Activated naive CD4-positive, alpha-beta T cell treated with anti-CD3 and anti-CD28 coated beads, Interleukin-2, amount 10 ng/mL, durations not matched to agents 5 hours and 36 hours (primary cell): ENCODE measurements around the gene CEND1. TPM values are rescaled to one million over a fixed set of nuclear protein-coding genes. Genes with fewer than 3 reads are reported as not detected.

ENCODE experiments used
- total RNA-seq, 2 experiments: library from RNA; stranded (reverse); gene quantifications; one replicate each; pipeline ENCODE4 v1.2.3, GENCODE V29; 2021

The CEND1 gene
- total RNA-seq, result under 1 TPM; 0.39 to 0.58 TPM

DNA sequence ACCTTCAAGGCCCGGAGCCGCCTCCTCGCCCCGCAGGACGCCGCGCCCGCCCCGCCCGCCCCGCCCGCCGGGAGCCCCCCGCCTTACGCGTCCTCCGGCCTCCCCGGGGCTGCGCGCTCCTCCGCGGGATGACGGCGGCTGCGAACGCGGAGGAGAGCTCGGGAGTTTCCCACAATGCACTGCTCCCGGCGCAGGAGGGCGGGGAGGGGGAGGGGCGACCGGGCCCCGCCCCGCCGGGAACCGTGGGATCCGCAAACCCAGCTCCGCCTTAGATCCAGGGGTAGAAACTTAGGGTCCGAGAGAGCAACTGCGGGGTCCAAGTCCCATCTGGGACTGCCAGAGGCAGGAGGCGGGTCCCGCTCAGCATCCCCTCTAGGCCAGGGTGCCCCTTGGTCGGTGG, at the start of gene CEND1:
TSS of gene CEND1 (minus strand) at position 148 of the 400 bp plus-strand sequence. CDS start 1,514 bp downstream, outside the sequence.

DNA sequence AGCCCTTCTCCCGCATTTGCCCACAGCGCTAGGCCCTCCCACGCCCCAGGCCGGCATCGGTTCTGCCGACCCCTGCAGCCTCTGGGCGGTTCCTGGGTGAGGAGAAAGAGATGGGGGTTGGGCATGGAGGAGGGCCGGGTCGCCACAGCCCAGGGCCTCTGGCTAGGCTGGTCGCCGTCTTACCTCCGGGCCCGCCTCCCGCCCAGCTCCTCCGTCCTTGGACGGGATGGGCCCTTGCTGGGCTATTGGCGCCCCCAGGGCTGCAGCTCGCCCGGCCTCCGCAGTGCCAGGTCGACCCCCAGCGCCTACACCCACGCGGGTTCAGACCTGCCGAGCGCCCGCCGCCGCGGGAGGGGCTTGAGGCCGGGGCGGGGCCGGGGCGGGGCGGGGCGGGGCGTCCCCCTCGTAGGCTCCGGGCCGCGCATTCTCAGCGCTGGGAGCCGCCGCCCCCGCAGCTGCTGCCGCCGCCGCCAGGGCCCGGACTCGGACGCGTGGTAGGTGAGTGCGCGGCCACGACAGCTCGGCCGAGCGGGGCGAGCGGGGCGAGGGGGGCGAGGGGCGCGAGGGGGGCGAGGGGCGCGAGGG, 42.7 kb upstream of the CEND1 start, which contains the start of gene CD151:
TSS of gene CD151 (plus strand) at position 424 of the 585 bp plus-strand sequence. CDS start 3,118 bp downstream, outside the sequence.

DNA sequence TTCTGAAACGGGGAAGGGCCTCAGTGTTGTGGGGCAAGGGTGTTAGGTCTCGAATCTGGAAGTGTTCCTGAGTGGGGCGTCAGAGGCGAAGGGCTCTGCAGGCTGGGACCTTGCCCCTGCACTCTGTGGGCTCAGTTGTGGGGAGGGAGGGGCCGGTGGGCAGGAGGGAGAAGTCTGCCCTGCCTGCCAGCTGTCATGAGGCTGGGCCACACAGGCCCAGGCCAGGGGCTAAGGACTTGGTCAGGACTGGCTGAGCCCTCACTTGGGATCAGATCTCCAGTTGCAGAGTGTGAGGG, 38.0 kb upstream of the CEND1 start, which contains the start of gene CRACR2B:
TSS of gene CRACR2B (plus strand) at position 23 of the 296 bp plus-strand sequence. CDS start 689 bp downstream, outside the sequence.

DNA sequence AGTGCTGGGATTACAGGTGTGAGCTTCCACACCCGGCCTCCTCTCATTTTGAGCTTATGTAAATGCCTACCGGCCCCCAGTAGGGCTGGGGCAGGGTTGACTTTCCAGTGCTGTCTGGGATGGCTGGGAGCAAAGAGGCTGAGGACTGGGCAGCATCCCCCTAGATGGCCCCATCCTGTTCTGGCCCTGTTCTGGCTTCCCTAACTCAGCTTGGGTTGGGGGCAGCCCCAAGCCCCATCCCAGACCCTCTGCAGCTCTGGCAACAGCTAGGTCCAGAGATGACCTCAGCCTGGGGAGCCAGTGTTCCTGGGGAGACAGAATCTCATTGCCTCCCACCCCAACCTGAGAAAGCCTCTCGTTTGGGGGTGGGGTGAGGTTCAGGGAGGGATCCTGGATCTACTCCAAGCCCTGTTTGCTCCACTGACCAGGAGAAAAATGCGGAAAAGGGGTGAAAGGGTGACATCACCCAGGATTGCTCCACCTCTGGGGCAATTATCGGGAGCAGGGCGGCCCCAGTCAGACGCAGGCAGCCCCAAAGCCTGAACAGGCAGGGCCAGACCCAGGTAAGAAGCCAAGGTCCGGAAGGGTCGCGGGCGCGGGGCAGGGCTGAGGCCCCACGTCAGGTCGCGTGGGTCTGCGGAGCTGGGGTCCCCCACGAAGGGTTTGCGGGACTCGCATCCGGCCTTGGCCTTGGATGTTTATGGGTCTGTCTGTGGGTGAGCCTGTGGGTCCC, 28.7 kb upstream of the CEND1 start, which contains the start of gene PNPLA2:
TSS of gene PNPLA2 (plus strand) at position 519 of the 733 bp plus-strand sequence. CDS start 805 bp downstream, outside the sequence.

DNA sequence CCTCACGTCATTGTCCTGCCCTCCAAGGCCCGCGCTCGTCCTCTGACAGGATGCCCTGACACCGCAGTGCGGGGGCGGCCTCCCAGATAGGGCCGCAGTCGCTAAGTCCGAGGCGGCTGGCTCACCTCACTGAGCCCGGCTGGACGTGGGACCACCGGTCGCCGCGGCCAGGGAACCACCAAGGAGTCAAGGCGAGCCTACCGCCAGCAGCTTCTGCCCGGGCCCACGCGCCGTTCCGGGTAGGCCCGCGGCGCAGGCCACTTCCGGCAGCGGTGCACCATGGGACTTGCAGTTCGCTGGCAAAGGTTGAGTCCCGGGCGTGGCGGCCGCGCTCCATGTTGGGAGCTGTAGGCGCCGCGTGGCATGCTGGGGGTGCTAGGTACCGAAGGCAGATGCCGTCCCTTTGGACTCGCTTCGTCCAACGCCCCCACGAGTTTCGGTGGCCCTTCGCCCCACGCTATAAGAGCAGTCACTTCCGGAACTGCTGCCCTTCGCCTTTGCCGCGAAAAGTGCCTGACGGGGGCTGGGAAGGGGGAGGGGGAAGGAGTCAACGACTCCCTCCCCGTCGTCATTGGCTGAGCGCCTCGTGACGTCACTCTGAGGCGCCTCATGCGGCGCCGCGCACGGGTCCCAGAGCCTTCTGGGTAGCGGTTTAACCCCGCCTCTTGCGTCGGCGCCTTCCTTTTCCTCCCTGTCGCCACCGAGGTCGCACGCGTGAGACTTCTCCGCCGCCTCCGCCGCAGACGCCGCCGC, 19.6 kb upstream of the CEND1 start, which contains the start of gene RPLP2:
TSS of gene RPLP2 (plus strand) at position 681 of the 753 bp plus-strand sequence. CDS start 268 bp downstream, outside the sequence.

DNA sequence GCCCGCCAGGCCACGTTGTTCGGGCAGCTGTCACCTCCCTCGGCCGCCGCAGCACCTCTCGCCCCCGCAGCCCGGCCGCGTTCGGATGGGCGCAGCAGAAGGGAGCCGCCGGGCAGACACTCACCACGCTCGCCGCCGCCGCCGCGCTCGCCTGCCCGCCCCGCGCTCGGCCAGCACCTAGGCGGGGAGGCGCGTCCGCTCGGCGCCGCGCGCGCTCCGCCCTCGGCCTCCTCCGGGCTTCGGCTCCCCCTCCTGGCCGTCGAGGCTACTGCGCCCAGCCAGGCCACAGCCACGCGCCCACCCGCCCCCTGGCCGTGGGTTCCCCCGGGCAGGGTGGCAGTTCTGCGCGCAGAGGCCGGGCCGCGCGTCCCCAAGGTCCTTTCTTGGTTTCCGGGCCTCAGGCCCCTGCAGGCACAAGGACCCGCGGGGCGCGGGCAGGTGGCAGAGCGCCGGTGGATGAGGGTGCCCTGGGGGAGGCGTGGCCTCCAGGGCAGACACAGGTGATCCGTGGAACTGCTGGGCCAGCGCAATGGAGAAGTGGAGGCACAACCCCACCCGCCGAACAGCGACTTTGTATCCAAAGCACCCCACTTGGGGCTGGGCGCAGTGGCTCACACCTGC, 8.3 kb upstream of the CEND1 start, which contains the start of gene SLC25A22:
TSS of gene SLC25A22 (minus strand) at position 189 of the 621 bp plus-strand sequence. CDS start 3,275 bp downstream, outside the sequence.

DNA sequence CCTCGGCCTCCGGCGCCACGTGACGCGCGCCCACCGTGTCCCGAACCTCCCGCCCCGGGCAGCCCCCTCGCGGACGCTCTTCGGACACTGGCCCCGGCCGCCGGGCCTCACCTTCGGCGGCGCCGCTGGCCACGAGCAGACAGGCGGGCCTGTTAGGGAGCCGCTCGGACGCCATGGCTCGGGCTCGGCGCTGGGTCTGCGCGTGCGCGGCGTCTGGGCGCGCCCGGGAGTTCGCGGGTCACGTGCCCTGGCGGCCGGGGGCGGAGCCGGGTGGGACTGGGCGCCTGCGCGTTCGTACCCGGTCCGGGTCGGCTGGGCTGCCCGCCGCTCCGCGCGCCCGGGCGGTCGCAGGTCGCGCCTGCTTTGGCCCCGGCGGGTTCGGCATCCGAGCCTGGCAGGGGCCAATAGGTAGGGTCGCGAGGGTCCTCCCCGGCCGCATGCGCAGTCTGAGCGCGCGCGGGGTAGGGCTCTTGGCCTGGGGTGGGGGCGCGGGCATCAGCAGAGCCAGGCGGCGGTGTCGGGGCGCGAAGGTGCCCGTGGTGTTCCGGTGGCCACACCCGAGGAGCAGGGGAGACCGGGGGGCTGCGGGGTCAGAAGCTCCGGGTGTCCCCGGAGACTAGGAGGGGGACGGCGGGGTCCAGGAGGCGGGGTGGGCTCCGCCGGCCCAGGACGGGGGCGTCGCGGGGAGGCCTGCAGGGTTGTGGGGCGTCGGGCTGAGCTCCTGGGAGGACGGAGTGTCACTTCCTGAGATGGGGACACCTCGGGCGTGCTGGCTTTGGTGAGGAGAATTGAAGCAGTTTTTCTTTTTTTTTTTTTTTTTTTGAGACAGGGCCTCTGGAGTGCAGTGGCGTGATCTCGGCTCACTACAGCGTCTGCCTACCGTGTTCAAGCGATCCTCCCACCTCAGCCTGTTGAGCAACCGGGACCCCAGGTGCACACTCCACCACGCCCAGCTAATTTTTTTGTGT, 12.3 kb downstream of the CEND1 start, which contains the start of gene GATD1:
TSS of gene GATD1 (minus strand) at position 200 of the 968 bp plus-strand sequence. CDS start at position 175, 25 bp downstream.

DNA sequence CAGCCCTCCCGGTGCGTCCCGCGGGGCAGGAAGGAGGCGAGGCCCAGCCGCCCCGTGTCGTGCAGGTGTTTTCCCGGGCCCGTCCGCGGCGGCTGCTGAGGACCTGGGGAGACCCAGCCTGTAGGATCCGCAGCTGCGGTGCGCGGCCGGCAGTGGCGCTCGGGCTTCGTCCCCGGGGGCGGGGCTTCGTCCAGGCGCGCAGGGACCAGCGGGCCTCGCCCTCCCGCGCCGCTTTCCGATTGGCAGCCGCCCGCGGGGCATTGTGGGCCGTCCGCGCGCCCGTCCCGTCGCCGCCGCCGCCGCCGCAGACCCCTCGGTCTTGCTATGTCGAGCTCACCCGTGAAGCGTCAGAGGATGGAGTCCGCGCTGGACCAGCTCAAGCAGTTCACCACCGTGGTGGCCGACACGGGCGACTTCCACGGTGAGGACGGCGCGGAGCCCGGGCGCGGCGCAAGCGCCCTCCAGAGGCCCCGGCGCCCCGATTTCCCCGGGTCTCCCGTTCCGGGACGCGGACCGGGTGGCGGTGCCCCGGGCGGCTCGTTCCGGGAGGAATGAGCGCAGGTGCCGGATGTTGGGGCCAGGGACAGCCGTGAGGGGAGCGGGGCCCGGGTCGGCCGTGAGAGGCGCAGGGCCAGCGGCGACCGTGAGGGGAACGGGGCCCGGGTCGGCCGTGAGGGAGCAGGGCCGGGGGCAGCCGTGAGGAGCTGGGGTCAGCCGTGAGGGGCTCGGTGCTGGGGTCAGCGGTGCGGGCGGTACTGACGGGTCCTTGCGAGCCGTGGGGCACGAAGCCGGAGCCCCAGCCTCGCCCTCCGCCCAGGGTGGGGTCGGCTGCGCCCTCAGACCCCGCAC, 42.5 kb downstream of the CEND1 start, which contains the start of gene TALDO1:
TSS of gene TALDO1 (plus strand) at position 307 of the 849 bp plus-strand sequence. CDS start at position 325, 18 bp downstream.

Other genes starting within 250 kb of the CEND1 start
- 1 to 10 TPM; 4.5 to 5.8 TPM for gene LMNTD2, start 229.4 kb downstream of the CEND1 start, total RNA-seq
- 10 to 100 TPM; 32.9 to 36.1 TPM for gene RASSF7, start 229.1 kb downstream of the CEND1 start, total RNA-seq
- 10 to 100 TPM; 39.0 to 39.9 TPM for gene PHRF1, start 213.6 kb downstream of the CEND1 start, total RNA-seq
- gene IRF7, start 174.1 kb downstream of the CEND1 start, total RNA-seq, result 10 to 100 TPM; 70.2 to 71.2 TPM
- not detected for gene CDHR5, start 165.1 kb downstream of the CEND1 start, total RNA-seq
- gene SCT, start 162.9 kb downstream of the CEND1 start, total RNA-seq, result not detected
- gene DRD4, start 152.8 kb downstream of the CEND1 start, total RNA-seq, result under 1 TPM; 0.26 to 0.45 TPM
- gene DEAF1, start 94.9 kb downstream of the CEND1 start, total RNA-seq, result 10 to 100 TPM; 54.2 to 59.1 TPM
- 10 to 100 TPM; 28.4 to 28.9 TPM for gene TMEM80, start 94.3 kb downstream of the CEND1 start, total RNA-seq
- gene EPS8L2, start 83.9 kb downstream of the CEND1 start, total RNA-seq, result 10 to 100 TPM; 17.4 to 20.3 TPM
- gene TALDO1, start 42.6 kb downstream of the CEND1 start, total RNA-seq, result 100 to 1,000 TPM; 205 to 218 TPM
- gene GATD1, start 12.6 kb downstream of the CEND1 start, total RNA-seq, result 10 to 100 TPM; 55.0 to 58.2 TPM
- 10 to 100 TPM; 36.7 to 41.3 TPM for gene SLC25A22, start 8.2 kb upstream of the CEND1 start, total RNA-seq
- gene PIDD1, start 15.1 kb upstream of the CEND1 start, total RNA-seq, result 10 to 100 TPM; 52.2 to 55.3 TPM
- gene RPLP2, start 19.9 kb upstream of the CEND1 start, total RNA-seq, result 1,000 to 10,000 TPM; 3,087 to 3,213 TPM
- 10 to 100 TPM; 78.2 to 83.3 TPM for gene PNPLA2, start 28.8 kb upstream of the CEND1 start, total RNA-seq
- 10 to 100 TPM; 23.7 to 25.2 TPM for gene CRACR2B, start 37.8 kb upstream of the CEND1 start, total RNA-seq
- 10 to 100 TPM; 33.5 to 36.2 TPM for gene CD151, start 42.9 kb upstream of the CEND1 start, total RNA-seq
- 10 to 100 TPM; 78.3 to 79.5 TPM for gene POLR2L, start 52.4 kb upstream of the CEND1 start, total RNA-seq
- gene TSPAN4, start 52.8 kb upstream of the CEND1 start, total RNA-seq, result 1 to 10 TPM; 8.1 to 8.4 TPM
- gene CHID1, start 120.7 kb upstream of the CEND1 start, total RNA-seq, result 10 to 100 TPM; 39.1 to 39.8 TPM
- gene AP2A2, start 135.8 kb upstream of the CEND1 start, total RNA-seq, result 10 to 100 TPM; 60.9 to 63.9 TPM
- gene MUC6, start 246.6 kb upstream of the CEND1 start, total RNA-seq, result not detected